HFF-Myc (cell line): ENCODE results near the gene EDIL3.

Experiments
- DNase-seq: peaks from one replicate; pipeline ENCODE4 v3.0.0-alpha.2; 2011; ENCODE audit warnings: low read depth; ENCODE audit errors: extremely low read depth
- H3K4me3 ChIP-seq: replicated peaks from 2 replicates; pipeline ENCODE4 v1.5.1; 2011; ENCODE audit warnings: low read depth, mild to moderate bottlenecking, control low read depth, low read length
- CTCF ChIP-seq: IDR thresholded peaks from 2 replicates; pipeline ENCODE4 v1.5.1; 2012; ENCODE audit warnings: mild to moderate bottlenecking, low read depth, low read length, control low read depth; ENCODE audit errors: missing control alignments

EDIL3 gene

GRCh38 chr5:84063041-84063440 lies 321.6 kb downstream of the EDIL3 start:
- no peak for TF ChIP-seq CTCF
- DNase-seq, result no peak
- H3K4me3 ChIP-seq, result no peak overlapping the region

- H3K4me3 ChIP-seq, result no peak overlapping the region
- TF ChIP-seq CTCF, result no peak
- no peak for DNase-seq
Observed at GRCh38 chr5:84059672-84060071, 325.0 kb downstream of the EDIL3 start.

- no peak overlapping the region for H3K4me3 ChIP-seq
- TF ChIP-seq CTCF, result no peak
- no peak for DNase-seq
Observed at GRCh38 chr5:84058561-84058960, 326.1 kb downstream of the EDIL3 start.

GRCh38 chr5:84057211-84057610 lies 327.5 kb downstream of the EDIL3 start:
- H3K4me3 ChIP-seq, result no peak overlapping the region
- TF ChIP-seq CTCF, result no peak

GRCh38 chr5:84045964-84046363 lies 338.7 kb downstream of the EDIL3 start:
- DNase-seq, result no peak
- no peak overlapping the region for H3K4me3 ChIP-seq
- TF ChIP-seq CTCF, result no peak

More at GRCh38 chr5:84057211-84057610, 327.5 kb downstream of the EDIL3 start:
- DNase-seq, result no peak

GRCh38 chr5:84036842-84037241 lies 347.8 kb downstream of the EDIL3 start:
- H3K4me3 ChIP-seq, result no peak overlapping the region
- TF ChIP-seq CTCF, result no peak
- no peak for DNase-seq

- H3K4me3 ChIP-seq, result no peak overlapping the region
- TF ChIP-seq CTCF, result no peak
- no peak for DNase-seq
Observed at GRCh38 chr5:84032324-84032723, 352.4 kb downstream of the EDIL3 start.
